GM21447 (cell line): ENCODE data around the gene PITPNM1.
"Not testable (repeated sequence)": the region's sequence is repeated elsewhere in the genome, so short reads cannot be mapped to it uniquely, and the experiment has no call there.

Experiments
- ATAC-seq: cut with Tn5 transposase; IDR thresholded peaks from one replicate; pipeline ENCODE4 v1.9.1; 2021; ENCODE audit not compliant: unreplicated experiment

PITPNM1 gene

GRCh38 chr11:67523556-67524479, 18.7 kb upstream of the PITPNM1 start:
- ATAC-seq: no peak

DNA sequence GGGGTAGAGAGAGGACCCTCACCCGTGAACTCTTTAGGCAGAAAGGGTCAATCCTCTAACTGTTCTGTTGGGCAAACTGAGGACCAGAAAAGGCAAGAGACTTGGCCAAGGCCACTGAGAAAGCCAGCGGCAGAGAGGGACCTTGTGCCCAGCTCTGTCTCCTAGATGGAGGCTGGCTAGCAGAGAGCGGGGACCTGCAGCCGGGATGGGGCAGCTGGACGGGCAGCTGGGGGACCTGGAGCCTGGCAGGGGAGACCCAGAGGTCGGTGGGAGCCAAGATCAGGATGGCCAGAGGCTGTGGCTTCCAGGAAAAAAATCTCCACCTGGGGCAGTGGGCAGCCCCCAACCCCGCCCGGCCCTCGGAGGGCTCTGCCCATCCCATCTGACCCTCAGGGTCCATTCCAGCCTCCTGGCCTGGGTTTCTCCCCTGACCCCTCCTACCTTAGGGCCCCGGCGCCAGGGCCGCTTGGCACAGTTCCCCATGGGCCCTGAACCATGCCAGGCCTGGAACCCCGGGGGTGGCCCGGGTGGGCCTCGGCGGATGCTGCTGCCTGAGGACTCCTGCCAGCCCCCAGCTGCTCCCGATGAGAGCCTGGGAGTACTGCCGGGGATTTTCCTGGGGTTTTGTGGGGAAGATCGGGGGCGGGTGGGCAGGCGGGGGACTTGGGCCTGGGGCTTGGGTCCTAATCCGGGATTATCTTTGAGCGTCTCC, 17.8 kb upstream of the PITPNM1 start, which contains the start of gene CABP2:
Gene CABP2, minus strand, starts transcription at position 603 of the 712 bp plus-strand sequence. Its CDS starts 120 bp downstream, at position 483.
- no peak for ATAC-seq

DNA sequence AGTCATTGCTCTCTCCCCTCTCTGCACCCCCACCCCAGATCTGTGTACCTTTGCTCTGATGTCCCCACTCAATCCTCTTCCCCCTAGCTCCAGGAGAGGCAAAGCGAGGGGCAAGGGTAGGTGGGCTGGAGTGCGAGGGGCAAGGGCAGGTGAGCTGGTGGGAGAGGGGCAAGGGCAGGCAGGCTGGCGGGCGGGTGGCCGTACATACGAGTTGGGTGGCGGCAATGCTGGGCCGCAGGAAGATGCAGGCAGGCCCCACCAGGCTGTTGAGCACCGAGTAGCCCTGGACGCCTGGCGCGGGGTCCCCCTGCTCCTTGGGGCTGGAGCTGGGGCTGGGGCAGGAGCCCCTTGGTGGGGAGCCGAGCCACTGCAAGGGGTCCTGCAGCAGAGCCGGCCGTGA, 17.2 kb upstream of the PITPNM1 start:
- no peak for ATAC-seq

GRCh38 chr11:67521924-67522323, 16.8 kb upstream of the PITPNM1 start:
- ATAC-seq: no peak

DNA sequence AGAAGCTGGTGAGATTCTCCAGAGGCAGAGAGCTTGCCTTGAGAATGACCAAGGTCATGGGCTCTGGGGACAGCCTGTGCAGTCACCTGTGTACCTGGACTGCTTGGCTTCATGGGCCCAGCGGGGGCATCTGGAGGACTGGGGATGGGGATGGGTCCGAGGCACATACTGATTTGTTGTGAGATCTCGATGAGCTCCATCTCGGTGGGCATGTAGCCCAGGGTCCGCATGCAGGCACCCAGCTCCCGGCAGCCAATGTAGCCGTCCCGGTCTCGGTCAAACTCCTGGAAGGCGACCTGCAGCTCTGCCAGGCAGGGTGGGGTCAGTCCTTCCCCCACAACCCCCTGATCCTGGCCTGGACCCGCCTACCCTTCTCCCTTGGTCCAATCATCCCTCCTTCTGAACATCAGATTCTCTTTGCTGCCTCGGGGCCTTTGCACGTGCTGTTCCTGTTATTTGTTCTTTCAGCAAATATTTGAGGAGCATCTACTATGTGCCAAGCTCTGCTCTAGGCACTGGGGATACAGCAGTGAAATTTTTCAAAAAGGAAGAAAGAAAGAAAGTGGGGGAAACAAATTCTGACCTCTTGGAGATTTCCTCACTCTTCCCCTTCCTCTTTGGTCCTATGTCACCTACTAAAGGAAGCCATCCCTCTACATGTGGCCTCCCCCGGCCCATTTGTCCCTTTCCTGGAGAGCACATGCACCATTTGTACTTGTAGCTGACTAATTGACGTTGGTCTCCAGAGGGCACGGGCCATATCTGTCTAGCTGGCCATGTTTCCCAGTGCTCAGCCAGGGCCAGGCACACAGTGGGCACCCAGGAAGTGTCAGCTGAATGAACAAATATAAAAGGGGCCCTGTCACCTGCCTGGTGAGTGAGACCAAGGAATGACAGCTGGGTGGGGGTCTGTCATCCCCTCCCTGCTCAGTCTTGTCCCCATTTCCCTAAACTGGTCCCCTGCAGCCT, 16.0 kb upstream of the PITPNM1 start:
- ATAC-seq: no peak

DNA sequence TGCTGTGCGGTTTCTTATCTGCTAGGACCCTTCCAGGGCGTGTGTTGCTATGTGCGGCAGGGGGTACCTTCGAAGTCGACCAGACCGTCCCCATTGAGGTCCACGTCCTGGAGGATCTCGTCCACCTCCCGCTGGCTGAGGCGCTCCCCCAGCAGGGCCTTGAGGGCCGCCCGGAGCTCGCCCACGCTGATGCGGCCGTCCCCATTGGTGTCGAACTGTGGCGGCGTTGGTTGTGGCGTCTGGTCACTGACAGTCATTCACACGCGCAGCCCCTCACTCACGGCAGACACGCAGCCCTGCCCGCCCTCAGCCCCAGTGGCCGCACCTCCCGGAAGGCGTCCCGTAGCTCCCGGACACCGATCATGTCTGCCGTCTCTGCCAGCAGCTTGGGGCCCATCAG, 14.6 kb upstream of the PITPNM1 start:
- ATAC-seq: no peak

- no peak for ATAC-seq
These were observed 12.8 kb upstream of the PITPNM1 start for GRCh38 chr11:67517784-67518552.

DNA sequence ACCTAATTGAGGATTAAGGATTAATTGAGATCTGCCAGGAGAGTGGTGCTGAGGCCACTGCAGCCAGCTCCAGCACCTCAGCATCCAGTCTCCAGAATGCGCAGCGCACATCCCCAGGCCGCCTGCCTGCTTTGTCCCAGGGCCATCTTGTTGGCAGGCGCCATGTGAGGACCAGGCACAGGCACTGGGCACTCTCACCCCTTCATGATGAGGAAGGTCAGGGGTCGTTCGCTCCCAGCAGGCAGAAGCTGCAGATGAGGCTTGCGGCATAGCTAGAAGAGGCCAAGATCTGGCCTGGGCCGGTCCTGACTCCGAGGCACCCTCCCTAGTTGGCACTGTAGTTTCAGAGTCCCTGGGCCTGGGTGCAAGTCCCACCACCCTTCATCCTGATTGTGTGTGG, 11.6 kb upstream of the PITPNM1 start:
- ATAC-seq: no peak

GRCh38 chr11:67514116-67514515, 9.0 kb upstream of the PITPNM1 start:
- ATAC-seq: no peak

- not testable (repeated sequence) for ATAC-seq
These were observed 6.4 kb upstream of the PITPNM1 start for GRCh38 chr11:67511558-67511957.

DNA sequence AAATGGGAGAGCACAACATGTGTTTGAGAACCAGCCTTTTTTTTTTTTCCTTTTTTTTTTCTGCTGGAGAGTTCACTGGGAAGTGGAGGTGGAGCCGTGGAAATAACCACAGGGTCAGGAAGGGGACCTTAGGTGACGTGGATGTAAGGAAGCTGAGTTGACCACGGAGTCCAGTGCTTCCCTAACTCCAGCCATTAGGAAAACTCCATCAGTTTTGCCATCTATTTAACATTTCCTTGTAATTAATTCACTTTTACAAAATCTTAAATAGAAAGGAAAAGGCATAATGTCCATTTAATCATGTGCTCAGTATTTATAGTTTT, 4.8 kb upstream of the PITPNM1 start:
- ATAC-seq: no peak

DNA sequence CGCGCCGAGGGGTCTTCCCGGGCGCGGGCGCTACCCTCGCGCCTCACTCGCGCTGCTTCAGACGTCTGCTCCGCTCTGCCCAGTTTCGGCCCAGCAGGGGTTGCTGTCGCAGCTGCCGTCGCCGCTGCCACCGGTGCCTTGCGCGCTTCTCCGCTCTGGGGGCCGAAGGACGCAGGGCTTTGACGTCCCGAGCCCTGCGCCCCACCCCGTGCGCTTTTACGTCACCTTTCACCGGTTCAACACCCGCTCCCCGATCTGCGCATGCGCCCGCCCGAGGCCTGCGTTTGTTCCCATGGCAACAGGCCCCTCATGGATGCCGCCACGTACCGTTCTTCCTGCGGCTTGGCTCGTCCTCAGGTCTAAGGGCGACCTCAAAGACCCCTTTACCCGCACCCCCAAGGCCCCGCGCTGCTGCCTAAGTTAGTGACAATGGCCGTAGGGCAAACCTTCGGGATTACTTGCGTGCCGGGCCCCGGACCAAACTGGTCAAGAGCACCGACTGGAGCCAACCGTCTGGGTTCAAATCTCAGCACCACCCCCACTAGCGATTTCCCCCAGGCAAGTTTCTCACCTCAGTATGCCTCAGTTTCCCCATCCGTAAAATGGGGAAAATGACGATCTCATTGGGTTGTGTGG, 3.4 kb upstream of the PITPNM1 start:
- peak; percentile 24 for ATAC-seq

GRCh38 chr11:67507864-67508485, 2.8 kb upstream of the PITPNM1 start, which contains the start of gene CDK2AP2:
TSS of gene CDK2AP2 (minus strand) at chr11:67508162. CDS start at chr11:67508082, 80 bp downstream.
- ATAC-seq: peak; percentile 70

GRCh38 chr11:67507242-67507863, 2.2 kb upstream of the PITPNM1 start:
- no peak for ATAC-seq

- ATAC-seq: no peak
These were observed 1.4 kb upstream of the PITPNM1 start for GRCh38 chr11:67506426-67507051.

GRCh38 chr11:67505605-67506396, 638 bp upstream of the PITPNM1 start:
- peak; percentile 25 for ATAC-seq
